Astrocyte (in vitro differentiated cells and primary cell): ENCODE measurements around the gene TMEM156.

ENCODE experiments used
- EZH2 ChIP-seq: IDR thresholded peaks from 2 replicates; pipeline ENCODE4 v1.6.1; 2012; ENCODE audit warnings: mild to moderate bottlenecking, low read length, inconsistent platforms; ENCODE audit not compliant: insufficient read depth
- TF ChIP-seq, protein P1 (sequence below): IDR thresholded peaks from 2 replicates; pipeline ENCODE4 v1.5.1; 2011; ENCODE audit warnings: low read depth, mild to moderate bottlenecking, inconsistent platforms, low read length, moderate library complexity; ENCODE audit not compliant: insufficient read depth

GRCh38 chr4:39048311-39048710 lies 16.1 kb upstream of the TMEM156 start:
- TF ChIP-seq, protein P1, sequence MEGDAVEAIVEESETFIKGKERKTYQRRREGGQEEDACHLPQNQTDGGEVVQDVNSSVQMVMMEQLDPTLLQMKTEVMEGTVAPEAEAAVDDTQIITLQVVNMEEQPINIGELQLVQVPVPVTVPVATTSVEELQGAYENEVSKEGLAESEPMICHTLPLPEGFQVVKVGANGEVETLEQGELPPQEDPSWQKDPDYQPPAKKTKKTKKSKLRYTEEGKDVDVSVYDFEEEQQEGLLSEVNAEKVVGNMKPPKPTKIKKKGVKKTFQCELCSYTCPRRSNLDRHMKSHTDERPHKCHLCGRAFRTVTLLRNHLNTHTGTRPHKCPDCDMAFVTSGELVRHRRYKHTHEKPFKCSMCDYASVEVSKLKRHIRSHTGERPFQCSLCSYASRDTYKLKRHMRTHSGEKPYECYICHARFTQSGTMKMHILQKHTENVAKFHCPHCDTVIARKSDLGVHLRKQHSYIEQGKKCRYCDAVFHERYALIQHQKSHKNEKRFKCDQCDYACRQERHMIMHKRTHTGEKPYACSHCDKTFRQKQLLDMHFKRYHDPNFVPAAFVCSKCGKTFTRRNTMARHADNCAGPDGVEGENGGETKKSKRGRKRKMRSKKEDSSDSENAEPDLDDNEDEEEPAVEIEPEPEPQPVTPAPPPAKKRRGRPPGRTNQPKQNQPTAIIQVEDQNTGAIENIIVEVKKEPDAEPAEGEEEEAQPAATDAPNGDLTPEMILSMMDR, result no peak
- TF ChIP-seq EZH2, result no peak
